RWPE2 (cell line): ENCODE results near the gene TBC1D5.

Experiments used
- ATAC-seq: fragments of 200-7000 bp; cut with Tn5 transposase; 3 replicates; pipeline ENCODE4 v1.9.1; 2021; ENCODE audit warnings: low read depth
- DNase-seq: peaks from one replicate; pipeline ENCODE4 v3.0.0-alpha.2; 2020; ENCODE audit warnings: low spot score
- H3K27ac ChIP-seq: fragments of 450-650 bp; 2 replicates; pipeline ENCODE4 v1.5.1; 2017; ENCODE audit warnings: mild to moderate bottlenecking; ENCODE audit not compliant: poor library complexity, severe bottlenecking
- H3K27me3 ChIP-seq: fragments of 250-450 bp; sonication (Bioruptor Pico); 2 replicates; pipeline ENCODE4 v1.5.1; 2021; ENCODE audit warnings: mild to moderate bottlenecking, moderate library complexity; ENCODE audit not compliant: insufficient read depth, poor library complexity, severe bottlenecking
- H3K36me3 ChIP-seq: fragments of 250-450 bp; sonication (Bioruptor Pico); 2 replicates; pipeline ENCODE4 v1.5.1; 2020; ENCODE audit warnings: low read depth, mild to moderate bottlenecking, moderate library complexity
- H3K4me1 ChIP-seq: fragments of 250-450 bp; sonication (Bioruptor Pico); 2 replicates; pipeline ENCODE4 v1.5.1; 2021; ENCODE audit warnings: mild to moderate bottlenecking, moderate library complexity; ENCODE audit not compliant: insufficient read depth, poor library complexity, severe bottlenecking
- H3K4me3 ChIP-seq: fragments of 250-450 bp; sonication (Bioruptor Pico); 2 replicates; pipeline ENCODE4 v1.5.1; 2021; ENCODE audit warnings: mild to moderate bottlenecking, moderate library complexity; ENCODE audit not compliant: severe bottlenecking
- H3K9me3 ChIP-seq: fragments of 250-450 bp; sonication (Bioruptor Pico); 2 replicates; pipeline ENCODE4 v1.5.1; 2021; ENCODE audit warnings: mild to moderate bottlenecking, moderate library complexity; ENCODE audit not compliant: severe bottlenecking
- CTCF ChIP-seq: fragments of 450-650 bp; IDR thresholded peaks from one replicate; pipeline ENCODE4 v1.5.1; 2017; ENCODE audit warnings: mild to moderate bottlenecking, moderate library complexity; ENCODE audit not compliant: poor library complexity, severe bottlenecking

The TBC1D5 gene

DNA sequence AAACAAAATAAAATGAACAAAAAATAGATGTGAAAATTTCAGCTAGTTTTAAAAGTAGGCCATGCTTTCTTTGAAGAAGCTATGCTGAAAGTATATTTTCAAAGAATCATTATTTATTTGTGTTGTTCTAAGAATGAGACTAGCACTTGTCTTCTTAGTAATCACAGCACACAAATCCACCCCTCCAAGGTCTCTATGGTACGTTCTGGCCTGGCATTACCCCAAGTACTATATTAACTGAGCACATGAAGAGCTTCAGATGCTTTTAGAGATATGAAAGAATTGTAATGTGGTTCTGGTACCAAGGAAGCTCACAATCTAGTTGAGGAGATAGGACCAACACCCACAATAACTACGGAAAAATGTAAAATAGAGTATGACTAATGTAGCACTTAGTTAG, 441.2 kb downstream of the TBC1D5 start:
- Histone ChIP-seq H3K4me3 (no peak overlapping the region), H3K27ac (no peak overlapping the region), H3K27me3 (no peaks in the 10 kb centered on the region), H3K9me3 (no peaks in the 10 kb centered on the region), H3K36me3 (no peaks in the 10 kb centered on the region), H3K4me1 (no peaks in the 10 kb centered on the region)
- TF ChIP-seq CTCF, result no peak
- no peak for DNase-seq
- no peak for ATAC-seq

- no peak overlapping the region for H3K4me3 ChIP-seq
Observed at GRCh38 chr3:17300441-17300840, 442.0 kb downstream of the TBC1D5 start.

DNA sequence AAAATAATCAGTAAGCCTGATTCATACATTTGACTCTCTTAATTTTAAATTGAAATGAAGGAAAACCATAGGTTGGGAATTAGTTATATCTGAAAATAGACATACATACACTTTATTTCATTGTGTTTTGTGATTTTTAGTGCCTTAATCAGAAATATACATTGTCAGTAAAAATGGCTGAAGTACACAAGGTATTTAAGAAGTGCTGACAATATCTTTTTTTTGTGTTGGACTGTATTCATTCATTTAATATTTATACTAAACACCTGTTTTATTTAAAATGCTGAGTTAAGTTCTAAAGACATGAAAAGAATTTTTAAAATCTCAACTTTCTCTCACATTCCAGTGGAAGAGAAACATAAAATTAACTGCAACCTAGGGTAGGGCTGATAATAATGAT, 444.4 kb downstream of the TBC1D5 start:
- no peak overlapping the region for H3K27ac ChIP-seq
- 0 out of 2 replicates have a peak, but pooled peaks cover 2% of the 10 kb centered on the region for H3K36me3 ChIP-seq
- no peaks in the 10 kb centered on the region for H3K4me1 ChIP-seq
- no peak for TF ChIP-seq CTCF
- H3K4me3 ChIP-seq, result no peak overlapping the region
- H3K27me3 ChIP-seq, result no peaks in the 10 kb centered on the region
- ATAC-seq (no peak), DNase-seq (no peak)
- no peaks in the 10 kb centered on the region for H3K9me3 ChIP-seq

More at GRCh38 chr3:17300441-17300840, 442.0 kb downstream of the TBC1D5 start:
- Histone ChIP-seq H3K27ac (no peak overlapping the region), H3K27me3 (no peaks in the 10 kb centered on the region), H3K36me3 (no peaks in the 10 kb centered on the region), H3K4me1 (no peaks in the 10 kb centered on the region), H3K9me3 (no peaks in the 10 kb centered on the region)
- DNase-seq (no peak), ATAC-seq (no peak)
- TF ChIP-seq CTCF, result no peak

GRCh38 chr3:17292556-17292955, 449.9 kb downstream of the TBC1D5 start:
- no peak for TF ChIP-seq CTCF
- DNase-seq, result no peak
- no peaks in the 10 kb centered on the region for H3K9me3 ChIP-seq
- H3K4me3 ChIP-seq, result no peak overlapping the region
- no peaks in the 10 kb centered on the region for H3K4me1 ChIP-seq
- no peak overlapping the region for H3K27ac ChIP-seq
- no peak for ATAC-seq
- H3K36me3 ChIP-seq, result 0 out of 2 replicates have a peak, but pooled peaks cover 2% of the 10 kb centered on the region
- H3K27me3 ChIP-seq, result no peaks in the 10 kb centered on the region

- DNase-seq (no peak), ATAC-seq (no peak)
- 0 out of 2 replicates have a peak, but pooled peaks cover 2% of the 10 kb centered on the region for H3K36me3 ChIP-seq
- H3K9me3 ChIP-seq, result no peaks in the 10 kb centered on the region
- no peak for TF ChIP-seq CTCF
- no peak overlapping the region for H3K27ac ChIP-seq
- no peaks in the 10 kb centered on the region for H3K27me3 ChIP-seq
- no peaks in the 10 kb centered on the region for H3K4me1 ChIP-seq
- H3K4me3 ChIP-seq, result no peak overlapping the region
Observed at GRCh38 chr3:17290894-17291293, 451.5 kb downstream of the TBC1D5 start.
